ENCODE data around the gene RAPGEF5. TPM values are rescaled to one million over a fixed set of nuclear protein-coding genes. Genes with fewer than 3 reads are reported as not detected.

Gene RAPGEF5
- total and polyA plus RNA-seq, 10 of the 15 experiments (the other 5 are each of a cell fraction or from before 2014, with no cell fraction given): 0.38 to 4.0 (median 1.6) TPM; not detected in 1

DNA sequence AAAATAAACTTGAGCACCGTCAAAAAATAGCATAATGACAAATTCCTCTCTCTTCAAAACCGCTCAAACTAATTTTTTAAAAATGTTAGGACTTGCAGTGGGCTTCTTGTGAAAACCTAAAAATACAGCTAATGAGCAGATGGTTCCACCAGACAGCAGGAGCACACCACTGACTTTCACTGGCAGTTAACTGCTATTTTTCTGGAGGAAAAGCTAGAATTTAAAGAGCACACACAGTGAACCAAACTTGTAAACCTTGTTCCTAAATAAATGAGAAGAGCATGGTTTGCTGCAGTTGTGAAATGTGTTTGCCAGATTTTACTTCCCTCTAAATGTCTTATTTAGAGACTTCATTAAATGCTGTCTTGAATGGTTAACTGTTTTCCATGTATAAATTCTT, 143.9 kb downstream of the RAPGEF5 start (continued):
- TF ChIP-seq, protein P1, sequence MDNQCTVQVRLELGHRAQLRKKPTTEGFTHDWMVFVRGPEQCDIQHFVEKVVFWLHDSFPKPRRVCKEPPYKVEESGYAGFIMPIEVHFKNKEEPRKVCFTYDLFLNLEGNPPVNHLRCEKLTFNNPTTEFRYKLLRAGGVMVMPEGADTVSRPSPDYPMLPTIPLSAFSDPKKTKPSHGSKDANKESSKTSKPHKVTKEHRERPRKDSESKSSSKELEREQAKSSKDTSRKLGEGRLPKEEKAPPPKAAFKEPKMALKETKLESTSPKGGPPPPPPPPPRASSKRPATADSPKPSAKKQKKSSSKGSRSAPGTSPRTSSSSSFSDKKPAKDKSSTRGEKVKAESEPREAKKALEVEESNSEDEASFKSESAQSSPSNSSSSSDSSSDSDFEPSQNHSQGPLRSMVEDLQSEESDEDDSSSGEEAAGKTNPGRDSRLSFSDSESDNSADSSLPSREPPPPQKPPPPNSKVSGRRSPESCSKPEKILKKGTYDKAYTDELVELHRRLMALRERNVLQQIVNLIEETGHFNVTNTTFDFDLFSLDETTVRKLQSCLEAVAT (IDR thresholded peaks at IDR 0.05): no peak
- TF ChIP-seq, protein P2, sequence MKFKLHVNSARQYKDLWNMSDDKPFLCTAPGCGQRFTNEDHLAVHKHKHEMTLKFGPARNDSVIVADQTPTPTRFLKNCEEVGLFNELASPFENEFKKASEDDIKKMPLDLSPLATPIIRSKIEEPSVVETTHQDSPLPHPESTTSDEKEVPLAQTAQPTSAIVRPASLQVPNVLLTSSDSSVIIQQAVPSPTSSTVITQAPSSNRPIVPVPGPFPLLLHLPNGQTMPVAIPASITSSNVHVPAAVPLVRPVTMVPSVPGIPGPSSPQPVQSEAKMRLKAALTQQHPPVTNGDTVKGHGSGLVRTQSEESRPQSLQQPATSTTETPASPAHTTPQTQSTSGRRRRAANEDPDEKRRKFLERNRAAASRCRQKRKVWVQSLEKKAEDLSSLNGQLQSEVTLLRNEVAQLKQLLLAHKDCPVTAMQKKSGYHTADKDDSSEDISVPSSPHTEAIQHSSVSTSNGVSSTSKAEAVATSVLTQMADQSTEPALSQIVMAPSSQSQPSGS (IDR thresholded peaks at IDR 0.05; ENCODE audit: low read length): no peak
- TF ChIP-seq, protein P3, sequence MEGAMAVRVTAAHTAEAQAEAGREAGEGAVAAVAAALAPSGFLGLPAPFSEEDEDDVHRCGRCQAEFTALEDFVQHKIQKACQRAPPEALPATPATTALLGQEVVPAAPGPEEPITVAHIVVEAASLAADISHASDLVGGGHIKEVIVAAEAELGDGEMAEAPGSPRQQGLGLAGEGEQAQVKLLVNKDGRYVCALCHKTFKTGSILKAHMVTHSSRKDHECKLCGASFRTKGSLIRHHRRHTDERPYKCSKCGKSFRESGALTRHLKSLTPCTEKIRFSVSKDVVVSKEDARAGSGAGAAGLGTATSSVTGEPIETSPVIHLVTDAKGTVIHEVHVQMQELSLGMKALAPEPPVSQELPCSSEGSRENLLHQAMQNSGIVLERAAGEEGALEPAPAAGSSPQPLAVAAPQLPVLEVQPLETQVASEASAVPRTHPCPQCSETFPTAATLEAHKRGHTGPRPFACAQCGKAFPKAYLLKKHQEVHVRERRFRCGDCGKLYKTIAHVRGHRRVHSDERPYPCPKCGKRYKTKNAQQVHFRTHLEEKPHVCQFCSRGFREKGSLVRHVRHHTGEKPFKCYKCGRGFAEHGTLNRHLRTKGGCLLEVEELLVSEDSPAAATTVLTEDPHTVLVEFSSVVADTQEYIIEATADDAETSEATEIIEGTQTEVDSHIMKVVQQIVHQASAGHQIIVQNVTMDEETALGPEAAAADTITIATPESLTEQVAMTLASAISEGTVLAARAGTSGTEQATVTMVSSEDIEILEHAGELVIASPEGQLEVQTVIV (IDR thresholded peaks at IDR 0.05; ENCODE audit: borderline replicate concordance, partially characterized antibody): no peak
- no peak for TF ChIP-seq POU2F2 (IDR thresholded peaks at IDR 0.05; ENCODE audit: borderline replicate concordance, low read depth, low read length)
- no peak for TF ChIP-seq CBX5 (IDR thresholded peaks at IDR 0.05; ENCODE audit: low read depth)

DNA sequence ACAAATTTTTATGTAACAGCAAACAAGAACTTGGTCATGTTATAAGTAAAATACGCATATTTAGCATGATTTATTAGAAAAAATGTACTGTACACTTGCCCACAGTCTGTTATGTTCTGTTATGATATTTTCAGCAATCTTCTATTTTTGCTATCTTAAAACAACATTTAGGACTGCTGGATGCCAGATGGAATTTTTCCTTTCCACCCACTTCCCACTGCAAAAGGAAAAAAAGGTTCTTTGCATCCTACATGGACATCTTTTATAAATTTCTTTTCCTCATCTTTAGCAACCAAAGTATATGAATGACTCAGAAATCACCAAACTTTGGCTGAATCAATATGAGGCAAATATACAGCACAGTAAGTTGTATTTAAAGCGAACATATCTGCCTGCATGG, 146.0 kb downstream of the RAPGEF5 start:
- in situ Hi-C loops (cut with MboI) (no loop called here), intact Hi-C loops (cut with micrococcal nuclease; ENCODE audit: unreplicated experiment) (no loop called here)
- 5% methylated on average over 2 of the region's 2 CpGs for WGBS (ENCODE audit: insufficient coverage, insufficient replicate concordance, low lambda C conversion rate, missing lambda C conversion rate)
- H3K4me1 ChIP-seq (ENCODE audit: control insufficient read depth, insufficient read depth, low read length): no peaks in the 10 kb centered on the region
- H3K36me3 ChIP-seq (ENCODE audit: control insufficient read depth in 2 of 2, insufficient read depth in 2 of 2, low read length in 1 of 2): no peaks in the 10 kb centered on the region
- no TSS peak for BruUV-seq (replicated peaks)
- no peak for DNase-seq (ENCODE audit: low read depth, low spot score)
- ChIA-PET RAD21 (ENCODE audit: unreplicated experiment) (no interaction called here), CTCF (no interaction called here), POLR2A (no interaction called here), SMC1A (ENCODE audit: uncharacterized antibody, unreplicated experiment) (no interaction called here)
- no peaks in the 10 kb centered on the region for H4K20me1 ChIP-seq (ENCODE audit: control insufficient read depth, insufficient read depth)
- no peak overlapping the region for H3K9ac ChIP-seq (ENCODE audit: control insufficient read depth, insufficient read depth, low read length)
- H3K9me3 ChIP-seq (replicated peaks; ENCODE audit: control insufficient read depth, insufficient read depth, low read length): no peaks in the 10 kb centered on the region
- no peak for ATAC-seq
- no peak overlapping the region for H3K4me3 ChIP-seq
- no peak for FAIRE-seq
- no peak overlapping the region for H3K4me2 ChIP-seq (ENCODE audit: control insufficient read depth, insufficient read depth)
- no peak overlapping the region for H2AFZ ChIP-seq (ENCODE audit: control insufficient read depth, low read depth, low read length)
- no peaks in the 10 kb centered on the region for H3K79me2 ChIP-seq (ENCODE audit: control insufficient read depth, insufficient read depth, low read length)
- H3K27ac ChIP-seq (ENCODE audit: control insufficient read depth, insufficient read depth): no peak overlapping the region
- H3K27me3 ChIP-seq (replicated peaks in 1 of 2; ENCODE audit: control insufficient read depth in 2 of 2, insufficient read depth in 2 of 2, low read length in 1 of 2): no peaks in the 10 kb centered on the region
- no peak for TF ChIP-seq WRNIP1 (IDR thresholded peaks at IDR 0.05; ENCODE audit: borderline replicate concordance, low read depth, low read length)
- no peak for TF ChIP-seq RB1 (IDR thresholded peaks at IDR 0.05; ENCODE audit: borderline replicate concordance)
- TF ChIP-seq, protein P4, sequence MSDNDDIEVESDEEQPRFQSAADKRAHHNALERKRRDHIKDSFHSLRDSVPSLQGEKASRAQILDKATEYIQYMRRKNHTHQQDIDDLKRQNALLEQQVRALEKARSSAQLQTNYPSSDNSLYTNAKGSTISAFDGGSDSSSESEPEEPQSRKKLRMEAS (IDR thresholded peaks at IDR 0.05; ENCODE audit: low read depth, low read length): no peak
- no peak for TF ChIP-seq TAF1 (IDR thresholded peaks at IDR 0.05; ENCODE audit: borderline replicate concordance, low read depth, low read length)
- TF ChIP-seq EED (IDR thresholded peaks at IDR 0.05; ENCODE audit: low read depth): no peak
- TF ChIP-seq RBBP5 (conservative IDR thresholded peaks at IDR 0.05): no peak
- TF ChIP-seq GATAD2B (conservative IDR thresholded peaks at IDR 0.05; ENCODE audit: low read depth): no peak
- no peak for TF ChIP-seq HDAC2 (IDR thresholded peaks at IDR 0.05)
- TF ChIP-seq, protein P5, sequence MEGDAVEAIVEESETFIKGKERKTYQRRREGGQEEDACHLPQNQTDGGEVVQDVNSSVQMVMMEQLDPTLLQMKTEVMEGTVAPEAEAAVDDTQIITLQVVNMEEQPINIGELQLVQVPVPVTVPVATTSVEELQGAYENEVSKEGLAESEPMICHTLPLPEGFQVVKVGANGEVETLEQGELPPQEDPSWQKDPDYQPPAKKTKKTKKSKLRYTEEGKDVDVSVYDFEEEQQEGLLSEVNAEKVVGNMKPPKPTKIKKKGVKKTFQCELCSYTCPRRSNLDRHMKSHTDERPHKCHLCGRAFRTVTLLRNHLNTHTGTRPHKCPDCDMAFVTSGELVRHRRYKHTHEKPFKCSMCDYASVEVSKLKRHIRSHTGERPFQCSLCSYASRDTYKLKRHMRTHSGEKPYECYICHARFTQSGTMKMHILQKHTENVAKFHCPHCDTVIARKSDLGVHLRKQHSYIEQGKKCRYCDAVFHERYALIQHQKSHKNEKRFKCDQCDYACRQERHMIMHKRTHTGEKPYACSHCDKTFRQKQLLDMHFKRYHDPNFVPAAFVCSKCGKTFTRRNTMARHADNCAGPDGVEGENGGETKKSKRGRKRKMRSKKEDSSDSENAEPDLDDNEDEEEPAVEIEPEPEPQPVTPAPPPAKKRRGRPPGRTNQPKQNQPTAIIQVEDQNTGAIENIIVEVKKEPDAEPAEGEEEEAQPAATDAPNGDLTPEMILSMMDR (IDR thresholded peaks at IDR 0.05 in 2 of 3, conservative IDR thresholded peaks at IDR 0.05 in 1 of 3; ENCODE audit: control insufficient read depth in 2 of 3, extremely low read depth in 1 of 3, insufficient read depth in 1 of 3, low read depth in 3 of 3, low read length in 3 of 3): no peak
- no peak for TF ChIP-seq ZBED1 (IDR thresholded peaks at IDR 0.05; ENCODE audit: borderline replicate concordance)
- TF ChIP-seq CEBPB (IDR thresholded peaks at IDR 0.05; ENCODE audit: borderline replicate concordance in 1 of 2, low read depth in 2 of 2, low read length in 2 of 2): no peak
- no peak for TF ChIP-seq KAT2A (conservative IDR thresholded peaks at IDR 0.05; ENCODE audit: control insufficient read depth, low read depth, low read length)

All from GM12878 (cell line).